Brain microvascular endothelial cell (primary cell): ENCODE measurements around the gene SWT1.
"Not testable (repeated sequence)": the region's sequence is repeated elsewhere in the genome, so short reads cannot be mapped to it uniquely, and the experiment has no call there.

Experiments used
- DNase-seq: peaks from one replicate; pipeline ENCODE4 v3.0.0-alpha.2; 2020
- H3K27ac ChIP-seq: fragments of 250-450 bp; sonication (Bioruptor Pico); 2 replicates; pipeline ENCODE4 v1.5.1; 2020; ENCODE audit warnings: mild to moderate bottlenecking, moderate library complexity
- H3K27me3 ChIP-seq: fragments of 250-450 bp; sonication (Bioruptor Pico); replicated peaks from 2 replicates; pipeline ENCODE4 v1.5.1; 2020; ENCODE audit warnings: mild to moderate bottlenecking
- H3K36me3 ChIP-seq: fragments of 250-450 bp; sonication (Bioruptor Pico); replicated peaks from 2 replicates; pipeline ENCODE4 v1.5.1; 2020; ENCODE audit warnings: mild to moderate bottlenecking
- H3K4me3 ChIP-seq: 2 replicates; pipeline ENCODE4 v1.5.1; 2011; ENCODE audit warnings: low read depth, mild to moderate bottlenecking, control low read depth, low read length, moderate library complexity
- in situ Hi-C: cut with HindIII; loops from 2 replicates; pipeline ENCODE4 v1.10.0; 2017; ENCODE audit warnings: low sequenced_read_pairs, low pct_ligation_motif_present
- TF ChIP-seq, protein P1 (sequence below): IDR thresholded peaks from 2 replicates; pipeline ENCODE4 v1.5.1; 2011; ENCODE audit warnings: low read depth, mild to moderate bottlenecking, moderate library complexity, low read length, control low read depth, inconsistent platforms; ENCODE audit errors: missing control alignments

SWT1 gene

GRCh38 chr1:185317886-185318310, 160.9 kb downstream of the SWT1 start:
- in situ Hi-C loops = no loop called here
- DNase-seq = no peak
- Histone ChIP-seq H3K4me3 (peak overlapping the region; percentile 90), H3K36me3 (peaks cover 3% of the 10 kb centered on the region), H3K27me3 (no peaks in the 10 kb centered on the region), H3K27ac (no peak overlapping the region)
- TF ChIP-seq, protein P1, sequence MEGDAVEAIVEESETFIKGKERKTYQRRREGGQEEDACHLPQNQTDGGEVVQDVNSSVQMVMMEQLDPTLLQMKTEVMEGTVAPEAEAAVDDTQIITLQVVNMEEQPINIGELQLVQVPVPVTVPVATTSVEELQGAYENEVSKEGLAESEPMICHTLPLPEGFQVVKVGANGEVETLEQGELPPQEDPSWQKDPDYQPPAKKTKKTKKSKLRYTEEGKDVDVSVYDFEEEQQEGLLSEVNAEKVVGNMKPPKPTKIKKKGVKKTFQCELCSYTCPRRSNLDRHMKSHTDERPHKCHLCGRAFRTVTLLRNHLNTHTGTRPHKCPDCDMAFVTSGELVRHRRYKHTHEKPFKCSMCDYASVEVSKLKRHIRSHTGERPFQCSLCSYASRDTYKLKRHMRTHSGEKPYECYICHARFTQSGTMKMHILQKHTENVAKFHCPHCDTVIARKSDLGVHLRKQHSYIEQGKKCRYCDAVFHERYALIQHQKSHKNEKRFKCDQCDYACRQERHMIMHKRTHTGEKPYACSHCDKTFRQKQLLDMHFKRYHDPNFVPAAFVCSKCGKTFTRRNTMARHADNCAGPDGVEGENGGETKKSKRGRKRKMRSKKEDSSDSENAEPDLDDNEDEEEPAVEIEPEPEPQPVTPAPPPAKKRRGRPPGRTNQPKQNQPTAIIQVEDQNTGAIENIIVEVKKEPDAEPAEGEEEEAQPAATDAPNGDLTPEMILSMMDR = no peak

DNA sequence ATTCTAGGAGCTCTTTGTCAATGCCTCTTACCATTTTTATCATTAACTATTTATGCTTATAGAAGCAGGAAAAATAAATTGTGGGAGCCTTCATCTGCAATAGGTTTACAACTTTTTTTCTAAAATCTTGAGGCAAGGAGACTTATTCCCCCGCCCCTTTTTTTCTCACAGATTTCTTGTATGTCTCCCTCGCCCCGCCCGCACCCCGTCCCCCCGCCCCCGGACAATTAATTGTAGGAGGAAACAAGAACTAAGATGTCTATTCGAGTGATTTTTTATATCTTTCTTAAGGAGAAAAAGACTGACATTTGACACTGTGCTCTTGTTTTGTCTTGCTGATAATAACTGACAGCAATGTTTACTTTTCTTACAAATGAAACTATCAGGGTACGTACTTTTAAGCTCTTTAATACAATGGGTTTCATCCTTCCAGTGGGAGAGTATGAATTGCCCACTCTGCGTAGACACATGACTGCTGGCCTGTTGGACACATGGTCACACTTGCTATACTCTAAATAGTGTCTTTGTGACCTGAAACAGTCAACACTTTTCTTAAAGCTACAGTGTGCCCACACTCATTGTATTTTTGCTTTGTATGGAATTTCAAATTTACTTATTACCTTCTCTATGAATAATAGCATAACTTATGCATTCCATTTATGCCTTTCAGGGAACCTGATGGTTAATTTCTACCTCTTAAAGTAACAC, 161.6 kb downstream of the SWT1 start:
- in situ Hi-C loops = no loop called here
- peaks cover 3% of the 10 kb centered on the region for H3K36me3 ChIP-seq
- TF ChIP-seq, protein P1 = no peak
- DNase-seq = no peak
- H3K27me3 ChIP-seq = no peaks in the 10 kb centered on the region
- H3K27ac ChIP-seq = no peak overlapping the region
- no peak overlapping the region for H3K4me3 ChIP-seq

- H3K4me3 ChIP-seq = no peak overlapping the region
- peaks cover 3% of the 10 kb centered on the region for H3K36me3 ChIP-seq
- TF ChIP-seq, protein P1 = no peak
- no peak for DNase-seq
- no peak overlapping the region for H3K27ac ChIP-seq
- no peaks in the 10 kb centered on the region for H3K27me3 ChIP-seq
- in situ Hi-C loops = no loop called here
Measured at GRCh38 chr1:185319139-185319475, 162.1 kb downstream of the SWT1 start.

GRCh38 chr1:185321104-185321503, 164.1 kb downstream of the SWT1 start:
- DNase-seq, H3K4me3 ChIP-seq, H3K27me3 ChIP-seq, H3K36me3 ChIP-seq, H3K27ac ChIP-seq, in situ Hi-C loops: not testable (repeated sequence)

- in situ Hi-C loops = not testable (repeated sequence)
Measured at GRCh38 chr1:185321653-185322221, 164.8 kb downstream of the SWT1 start.

GRCh38 chr1:185322636-185323035, 165.7 kb downstream of the SWT1 start:
- Histone ChIP-seq H3K27me3 (no peaks in the 10 kb centered on the region), H3K4me3 (no peak overlapping the region), H3K27ac (no peak overlapping the region), H3K36me3 (no peaks in the 10 kb centered on the region)
- in situ Hi-C loops = no loop called here
- TF ChIP-seq, protein P1 = no peak
- DNase-seq = no peak

More at GRCh38 chr1:185321653-185322221, 164.8 kb downstream of the SWT1 start:
- not testable (repeated sequence) for H3K36me3 ChIP-seq, DNase-seq, H3K27me3 ChIP-seq, H3K27ac ChIP-seq, H3K4me3 ChIP-seq

- Histone ChIP-seq H3K27me3 (no peaks in the 10 kb centered on the region), H3K36me3 (no peaks in the 10 kb centered on the region), H3K27ac (no peak overlapping the region), H3K4me3 (no peak overlapping the region)
- in situ Hi-C loops = no loop called here
- DNase-seq = no peak
- TF ChIP-seq, protein P1 = no peak
Measured at GRCh38 chr1:185324118-185324517, 167.2 kb downstream of the SWT1 start.
